GM18520 (cell line): ENCODE data around the gene UGT1A5.

Experiments
- ATAC-seq: cut with Tn5 transposase; IDR thresholded peaks from one replicate; pipeline ENCODE4 v1.9.1; 2021; ENCODE audit not compliant: unreplicated experiment

The UGT1A5 gene

DNA sequence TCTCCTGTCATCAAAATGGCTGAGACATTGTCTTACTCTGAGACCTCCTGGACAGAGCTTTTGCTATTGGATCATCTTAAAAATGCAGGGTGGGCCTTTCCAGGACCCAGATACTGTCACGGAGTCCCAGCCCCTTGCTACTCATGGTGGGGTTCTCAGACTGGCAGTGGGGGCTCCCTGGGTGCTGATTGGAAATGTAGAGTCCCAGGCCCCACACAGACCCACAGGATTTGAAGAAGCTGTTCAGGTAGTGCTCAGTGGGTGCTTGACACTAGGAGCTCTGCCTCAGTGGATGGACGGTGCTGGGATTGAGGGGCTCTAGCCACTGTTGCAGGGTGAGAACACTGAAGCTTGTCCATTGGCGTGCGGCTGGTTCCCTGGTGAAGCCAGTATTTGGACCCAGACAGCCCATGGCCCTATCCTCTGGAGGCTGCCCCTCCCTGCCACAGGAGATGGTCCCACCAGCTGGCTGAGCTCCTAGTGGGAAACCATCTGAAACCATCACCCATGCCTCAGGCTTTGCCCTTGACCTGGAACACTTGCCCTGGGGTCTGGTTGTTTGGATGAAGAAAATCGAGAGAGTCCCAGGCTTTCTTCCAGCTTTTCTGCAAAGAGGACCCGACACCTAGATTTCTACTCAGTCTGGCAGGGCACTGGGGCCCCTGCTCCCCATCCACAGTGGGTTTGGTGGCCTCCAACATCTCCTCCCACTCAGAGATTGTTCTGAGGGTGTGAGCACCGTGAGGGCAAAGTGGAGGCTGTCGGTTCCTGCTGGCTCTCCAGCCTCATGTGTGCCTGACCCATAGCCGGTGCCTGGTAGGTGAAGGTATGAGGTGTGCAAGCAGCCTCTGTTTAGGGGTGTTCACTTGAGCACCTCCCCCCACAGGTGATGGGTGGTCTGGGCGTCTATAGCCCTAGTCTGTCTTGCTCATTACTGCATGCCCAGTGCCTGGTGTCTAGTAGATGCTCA is 95.5 kb downstream of the UGT1A5 start:
- no peak for ATAC-seq

DNA sequence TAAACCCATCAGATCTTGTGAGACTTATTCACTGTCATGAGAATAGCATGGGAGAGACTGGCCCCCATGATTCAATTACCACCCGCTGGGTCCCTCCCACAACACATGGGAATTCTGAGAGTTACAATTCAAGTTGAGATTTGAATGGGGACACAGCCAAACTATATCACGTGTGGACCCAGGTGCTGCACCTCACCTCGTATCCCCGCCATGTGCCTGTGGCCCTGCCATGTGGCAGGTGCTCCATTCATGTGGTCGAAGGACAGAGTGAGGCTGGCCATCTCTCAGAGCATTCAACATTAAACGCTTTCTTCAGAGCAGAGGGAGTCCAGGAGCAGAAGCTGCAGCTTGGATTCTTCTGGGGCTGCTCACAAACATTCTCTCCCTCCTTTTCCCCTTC is 97.7 kb downstream of the UGT1A5 start:
- ATAC-seq, result no peak

- ATAC-seq, result no peak
Measured at GRCh38 chr2:233811087-233811486, 98.4 kb downstream of the UGT1A5 start.

DNA sequence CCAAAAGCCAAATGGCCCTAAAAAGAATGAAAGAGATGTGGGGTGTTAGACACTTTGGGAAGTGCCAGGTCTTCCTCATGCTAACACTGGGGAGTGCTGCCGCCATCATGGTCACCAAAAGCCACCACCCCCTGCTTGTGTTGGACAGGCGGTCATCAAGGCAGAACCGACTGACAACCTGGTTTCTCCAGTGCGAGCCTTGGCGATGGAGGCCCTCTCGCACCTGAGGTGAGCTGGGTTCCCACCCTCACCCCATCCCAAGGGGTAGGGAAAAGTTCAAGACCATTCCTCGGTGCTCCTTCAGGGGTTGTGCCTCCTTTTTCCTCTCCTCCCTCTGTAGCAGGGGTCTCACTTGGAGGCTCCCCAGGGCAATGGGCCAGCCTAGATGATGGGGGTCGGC is 99.0 kb downstream of the UGT1A5 start:
- no peak for ATAC-seq

- ATAC-seq, result no peak
Measured at GRCh38 chr2:233813236-233814055, 100.7 kb downstream of the UGT1A5 start.

DNA sequence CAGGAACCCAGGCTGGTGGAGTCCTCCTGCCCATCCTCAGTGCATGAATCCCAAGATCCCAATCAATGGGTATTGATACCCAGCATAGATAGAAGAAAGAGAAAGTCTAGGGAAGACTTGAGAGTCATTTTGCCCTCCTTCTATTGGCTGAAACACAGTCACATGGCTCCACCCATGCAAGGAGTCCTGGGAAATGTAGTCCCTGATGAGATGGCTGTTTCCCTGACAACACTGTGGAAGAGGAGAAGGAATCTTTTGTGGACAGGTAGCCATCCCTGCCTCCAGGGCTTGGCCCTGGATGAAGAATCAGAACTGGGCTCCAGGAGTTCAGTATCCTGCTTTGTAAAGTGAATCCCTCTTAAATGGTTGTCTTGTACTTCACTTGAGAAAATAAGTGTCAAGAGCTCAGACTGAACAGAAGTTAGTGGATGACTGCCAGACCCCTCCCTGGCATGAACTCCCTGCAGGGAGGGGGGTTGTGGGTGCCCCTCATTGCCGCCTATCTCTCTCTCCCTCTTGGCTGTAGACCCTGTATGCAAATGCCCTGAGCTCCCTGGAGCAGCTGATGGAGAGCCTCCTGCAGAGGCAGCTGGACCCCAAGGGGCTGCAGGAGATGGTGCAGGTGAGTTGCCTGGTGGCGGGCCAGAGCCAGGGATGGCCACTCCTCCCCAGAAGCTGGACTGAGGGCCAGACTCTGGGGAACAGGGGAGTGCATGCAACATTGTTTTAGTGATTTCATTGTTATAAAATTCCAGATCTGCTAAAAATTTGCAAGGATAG is 101.5 kb downstream of the UGT1A5 start:
- no peak for ATAC-seq

DNA sequence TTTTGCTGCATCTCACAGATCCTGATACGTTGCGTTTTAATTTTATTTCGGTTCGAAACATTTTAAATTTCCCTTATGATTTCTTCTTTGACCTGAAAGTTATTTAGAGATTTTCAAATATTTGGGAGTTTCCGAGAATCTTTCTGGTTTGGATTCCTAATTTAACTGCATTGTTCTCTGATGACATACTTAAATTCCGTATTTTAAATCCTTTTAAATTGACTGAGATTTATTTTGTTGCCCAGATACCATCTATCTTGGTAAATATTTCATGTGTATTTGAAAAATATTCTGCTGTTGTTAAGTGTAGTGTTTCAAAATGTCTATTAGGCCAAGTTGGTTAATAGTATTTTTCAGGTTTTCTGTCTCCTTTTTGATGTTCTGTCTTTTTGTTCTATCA is 103.2 kb downstream of the UGT1A5 start:
- no peak for ATAC-seq

DNA sequence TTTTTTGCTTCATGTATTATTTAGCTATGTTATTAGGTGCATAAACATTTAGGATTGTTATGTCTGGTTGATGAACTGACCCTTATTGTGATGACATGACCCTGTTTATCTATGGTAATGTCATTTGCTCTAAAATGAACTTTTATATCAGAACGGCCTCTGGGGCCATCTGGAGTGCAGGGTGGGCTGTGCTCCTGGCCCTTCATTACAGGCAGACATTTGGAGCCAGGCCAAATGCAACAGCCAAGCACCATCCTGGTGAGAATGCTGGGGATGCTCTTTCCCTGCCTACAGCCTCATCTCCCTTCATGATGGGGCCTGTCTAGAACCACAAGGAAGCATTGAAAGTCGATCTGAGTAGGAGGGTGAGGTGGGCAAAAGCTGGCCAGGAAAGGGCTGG is 103.6 kb downstream of the UGT1A5 start:
- ATAC-seq, result no peak

GRCh38 chr2:233816771-233817170 is 104.1 kb downstream of the UGT1A5 start:
- ATAC-seq, result no peak

DNA sequence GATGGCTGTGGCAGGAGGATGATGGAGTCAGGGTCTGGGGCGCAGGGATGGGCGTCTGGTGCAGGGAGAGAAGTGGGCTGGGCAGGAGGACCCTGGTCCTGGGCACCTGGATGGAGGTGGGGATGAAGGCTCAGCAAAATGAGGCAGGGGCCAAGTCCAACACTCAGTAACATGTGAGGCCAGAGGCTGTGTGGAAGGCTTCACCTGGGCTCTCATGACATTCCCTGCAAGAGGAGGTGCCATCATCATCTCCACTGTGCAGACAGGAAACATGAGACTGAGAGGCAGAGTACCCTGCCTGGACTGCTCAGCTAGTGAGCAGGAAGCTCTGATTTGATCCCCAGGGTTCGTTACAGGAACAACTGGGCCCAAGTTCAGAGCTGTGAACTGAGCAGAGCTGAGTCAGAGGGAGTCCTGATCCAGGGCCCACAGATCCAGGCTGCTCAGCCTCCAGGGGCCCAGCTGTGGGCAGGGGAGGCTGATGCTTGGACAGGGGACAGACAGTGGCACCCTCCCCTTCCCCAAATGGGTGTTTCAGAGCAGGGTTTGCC is 104.7 kb downstream of the UGT1A5 start:
- ATAC-seq, result no peak

- ATAC-seq, result no peak
Measured at GRCh38 chr2:233817995-233818638, 105.4 kb downstream of the UGT1A5 start.

- no peak for ATAC-seq
Measured at GRCh38 chr2:233818639-233819621, 106.2 kb downstream of the UGT1A5 start.

DNA sequence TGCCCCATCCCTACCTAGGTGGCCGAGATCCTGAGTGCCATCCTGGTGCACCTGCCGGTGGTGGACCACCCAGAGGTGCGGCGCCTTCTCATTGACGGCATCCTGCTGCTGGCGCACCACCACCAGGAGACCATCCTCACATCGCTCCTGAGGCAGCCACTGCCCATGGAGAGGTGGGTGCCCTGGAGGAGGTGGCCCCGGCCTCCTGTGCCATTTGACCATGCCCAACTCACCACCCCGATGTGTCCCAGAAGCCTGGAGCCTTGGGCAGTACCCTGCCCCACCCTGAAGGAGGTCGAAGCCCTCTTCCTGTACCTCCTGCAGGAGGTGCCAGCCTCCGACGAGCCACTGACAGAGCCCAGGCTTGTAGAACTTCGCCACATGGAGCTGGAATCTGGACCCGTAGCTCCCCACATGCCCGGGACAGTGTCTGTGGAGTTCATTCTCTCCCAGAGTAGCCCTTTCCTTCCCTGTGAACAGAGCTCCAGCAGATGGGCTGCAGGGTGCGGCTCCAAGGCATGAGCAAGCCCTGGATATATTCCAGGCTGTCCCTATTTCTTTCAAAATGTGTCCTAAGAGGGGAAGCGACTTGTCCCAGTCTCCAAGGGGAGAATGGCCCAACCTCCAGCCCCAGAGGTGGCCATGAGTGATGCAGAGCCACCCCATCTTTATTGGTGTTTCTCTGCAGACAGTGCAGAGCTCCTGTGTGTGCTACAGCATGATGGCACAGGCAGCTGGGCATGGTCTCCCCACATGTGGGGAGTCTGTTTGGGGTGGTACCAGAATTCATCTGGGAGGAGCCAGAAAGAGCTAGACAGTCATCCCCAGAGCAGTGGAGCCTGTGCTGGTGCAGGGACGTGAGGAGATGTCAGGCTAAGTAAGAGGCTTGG is 107.4 kb downstream of the UGT1A5 start:
- ATAC-seq, result no peak

DNA sequence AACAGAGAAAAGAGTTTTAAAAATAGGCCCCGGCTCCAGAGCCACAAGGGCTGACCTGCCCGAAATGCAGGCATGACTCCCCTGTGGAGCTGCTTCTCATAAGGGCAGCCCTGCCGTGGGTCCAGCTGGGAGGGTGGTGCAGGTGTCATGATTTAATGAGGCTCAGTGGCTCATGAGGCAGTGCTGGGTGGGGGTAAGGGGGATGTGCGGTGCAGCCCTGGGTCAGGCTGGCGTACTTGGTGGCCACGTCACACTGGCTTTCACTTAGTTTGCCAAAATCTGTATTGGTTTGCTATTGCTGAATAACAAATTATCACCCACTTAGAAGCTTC is 108.0 kb downstream of the UGT1A5 start:
- ATAC-seq, result no peak

DNA sequence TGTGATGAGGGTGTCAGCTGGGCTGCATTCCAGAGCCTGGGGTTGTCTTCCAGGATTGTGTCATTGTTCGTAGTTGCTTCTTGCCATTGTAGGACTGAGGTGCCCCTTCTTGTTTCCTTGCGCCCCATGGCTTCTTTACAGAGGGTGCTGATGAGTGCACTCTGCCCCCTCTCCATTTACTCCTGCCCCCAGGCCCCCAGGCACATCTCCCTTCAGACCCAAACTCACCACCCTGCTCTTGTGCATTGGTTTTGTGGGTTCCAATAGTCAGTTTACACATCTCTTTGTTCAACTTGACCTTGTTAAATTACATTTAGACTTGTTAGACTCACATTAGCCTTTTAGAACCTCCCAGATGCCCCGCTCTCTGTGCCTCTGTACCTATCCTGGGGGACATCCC is 108.5 kb downstream of the UGT1A5 start:
- no peak for ATAC-seq

DNA sequence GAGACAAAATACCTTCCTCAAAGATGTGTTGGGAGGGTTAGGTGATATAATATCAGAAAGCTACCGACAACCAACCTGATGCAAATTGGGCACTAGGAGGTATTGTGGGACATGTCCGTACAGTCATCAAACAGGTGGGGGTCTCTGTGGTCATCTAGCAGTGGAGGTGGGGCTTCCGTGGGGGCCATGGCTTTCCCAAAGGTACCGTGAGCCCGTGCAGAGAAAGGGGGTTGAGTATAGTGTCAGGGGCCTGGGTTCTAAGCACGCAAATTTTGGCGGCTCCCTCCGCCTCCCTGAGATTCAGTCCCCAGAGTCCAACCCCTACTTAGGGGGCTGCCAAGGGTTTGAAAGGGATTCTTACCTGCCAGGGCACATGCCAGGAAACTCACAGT is 109.0 kb downstream of the UGT1A5 start:
- ATAC-seq, result no peak

GRCh38 chr2:233822101-233822771 is 109.5 kb downstream of the UGT1A5 start:
- no peak for ATAC-seq
